ENCODE results near the gene AGBL1.
A peak's percentile ranks its signal among the peaks of the same experiment; 100 is the strongest.

The AGBL1 gene

DNA sequence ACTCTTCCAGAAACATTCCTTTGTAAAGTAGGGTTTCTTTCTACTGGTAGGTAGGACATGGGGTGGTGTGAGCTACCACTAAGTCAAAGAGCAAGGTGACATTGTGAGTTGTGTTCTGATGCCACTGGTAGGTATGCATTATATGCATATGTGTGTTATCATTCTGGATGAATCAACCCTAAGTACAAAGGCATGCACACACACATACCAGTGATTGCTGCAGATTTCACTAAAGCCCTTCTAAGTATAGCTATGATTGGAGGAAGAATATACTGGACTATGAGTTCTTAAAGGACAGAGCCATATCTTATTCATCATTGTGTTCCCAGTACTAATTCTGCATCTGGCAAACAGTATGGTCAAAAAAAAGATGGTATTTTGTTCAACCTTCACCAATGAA, 646.0 kb downstream of the AGBL1 start:
- no peak for DNase-seq (ENCODE audit: low read depth)

DNA sequence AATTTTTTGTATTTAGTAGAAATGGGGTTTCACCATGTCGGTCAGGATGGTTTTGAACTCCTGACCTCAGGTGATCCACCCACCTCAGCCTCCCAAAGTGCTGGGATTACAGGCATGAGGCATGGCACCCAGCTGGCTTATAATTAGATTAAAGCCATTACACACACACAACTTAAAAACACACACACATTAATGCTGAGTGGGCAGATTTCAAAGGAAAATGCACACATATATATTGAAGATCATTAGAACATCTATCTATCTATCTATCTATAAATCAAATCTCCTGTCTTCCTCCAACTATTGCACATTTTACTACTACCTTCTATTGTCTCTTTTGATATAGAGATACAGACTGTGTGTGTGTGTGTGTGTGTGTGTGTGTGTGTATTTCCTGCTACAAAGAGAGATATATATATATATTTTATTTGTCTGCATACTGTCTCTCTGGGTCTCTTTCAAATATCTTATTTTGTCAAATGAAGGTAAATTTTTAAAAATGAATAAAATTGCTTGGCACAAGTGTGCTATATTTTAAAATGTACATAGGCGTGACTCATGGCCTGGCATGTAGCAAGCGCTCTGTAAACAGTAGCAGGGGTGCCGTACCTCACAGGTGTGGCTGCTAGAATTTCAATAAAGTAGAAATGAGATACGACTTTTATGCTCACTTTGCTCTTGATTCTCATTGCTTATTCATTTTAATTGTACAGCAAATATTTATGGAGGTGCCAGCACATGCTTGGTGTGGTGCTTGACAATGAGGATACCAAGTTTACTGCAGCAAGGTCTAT, 655.8 kb downstream of the AGBL1 start:
- no peak for DNase-seq (ENCODE audit: low read depth)

DNA sequence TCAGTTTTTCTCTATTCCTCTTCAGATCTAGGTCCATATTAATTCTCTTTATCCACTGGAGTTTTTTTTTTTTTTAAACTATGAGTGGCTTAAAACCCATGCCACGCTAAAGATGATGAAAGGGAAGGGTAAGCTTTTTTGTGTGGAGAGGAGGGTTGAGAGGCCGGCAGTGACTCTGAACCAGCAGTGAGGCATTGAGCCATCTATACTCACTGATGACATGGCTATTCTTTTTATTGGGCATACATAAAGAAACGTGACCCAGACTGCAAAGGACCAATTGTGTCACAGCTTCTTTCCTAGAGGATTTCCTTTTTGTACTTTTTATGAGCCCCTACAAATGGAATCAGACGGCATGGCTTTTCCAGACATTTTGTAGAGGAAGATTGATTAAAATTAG, 662.2 kb downstream of the AGBL1 start:
- no peak for DNase-seq (ENCODE audit: low read depth)

DNA sequence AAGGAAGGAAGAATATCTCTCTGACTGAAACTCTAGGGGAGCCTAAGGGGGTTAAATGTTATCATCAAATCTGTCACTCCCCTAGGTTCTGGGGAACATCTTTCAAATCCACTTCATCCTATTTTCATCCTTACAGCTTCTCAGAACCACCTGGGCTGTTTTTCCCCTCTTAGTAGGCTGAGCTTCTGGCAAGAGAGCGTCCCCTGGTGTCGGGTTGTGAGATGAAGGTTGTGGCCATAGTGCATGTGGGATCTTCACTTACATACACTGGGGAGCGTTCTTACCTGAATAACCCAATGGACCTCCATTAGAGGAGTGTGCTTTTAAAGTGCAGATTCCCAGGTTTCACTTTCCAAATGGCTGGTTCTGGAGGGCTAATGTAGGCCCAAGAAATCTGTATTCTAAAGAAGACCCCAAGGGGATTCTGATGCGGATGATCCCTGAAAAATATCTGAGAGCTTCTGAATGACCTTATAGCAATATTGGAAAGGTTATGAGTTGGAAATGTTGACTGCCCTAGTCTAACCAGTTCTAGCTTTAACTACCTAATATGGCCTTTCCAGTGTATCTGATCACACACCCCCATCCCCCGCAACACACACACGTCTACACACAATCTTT, 663.7 kb downstream of the AGBL1 start:
- peak; percentile 61 for DNase-seq (ENCODE audit: low read depth)

DNA sequence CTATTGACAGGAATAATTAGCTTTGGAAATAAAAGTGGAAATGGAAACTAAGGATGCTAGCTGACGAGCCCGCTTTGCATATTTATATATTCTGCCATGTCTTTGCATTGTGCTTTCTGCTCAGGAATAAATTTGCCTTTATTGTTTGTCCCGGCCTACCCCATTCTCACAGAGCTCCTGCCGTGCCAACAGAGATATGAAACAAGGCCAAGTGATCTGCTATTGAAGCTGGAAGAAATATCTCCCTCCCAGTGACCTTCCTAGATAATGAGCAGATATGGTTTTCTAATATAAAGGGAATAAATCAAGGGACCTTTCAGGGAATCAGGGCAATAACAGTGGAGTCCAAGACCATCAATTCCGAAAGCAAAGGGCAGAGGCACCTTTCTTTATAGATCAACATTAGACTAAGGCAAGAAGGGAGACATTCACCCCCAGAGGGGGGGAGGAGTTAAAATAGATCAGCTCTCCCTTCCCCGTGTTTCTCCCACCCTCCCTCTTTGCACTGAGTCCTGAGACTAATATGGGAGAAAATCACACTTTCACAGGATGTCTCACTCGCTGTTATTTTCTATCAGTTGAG, 664.6 kb downstream of the AGBL1 start:
- no peak for DNase-seq (ENCODE audit: low read depth)

DNA sequence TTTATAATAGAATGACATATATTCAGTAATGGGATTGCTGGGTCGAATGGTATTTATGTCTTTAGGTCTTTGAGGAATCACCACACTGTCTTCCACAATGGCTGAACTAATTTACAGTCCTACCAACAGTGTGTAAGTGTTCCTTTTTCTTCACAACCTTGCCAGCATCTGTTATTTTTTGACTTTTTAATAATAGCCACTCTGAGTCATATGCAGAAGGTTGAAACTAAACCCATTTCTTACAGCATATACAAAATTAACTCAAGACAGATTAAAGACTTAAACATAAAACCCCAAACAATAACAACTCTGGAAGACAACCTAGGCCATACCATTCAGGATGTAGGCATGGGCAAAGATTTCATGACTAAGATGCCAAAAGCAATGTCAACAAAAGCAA, 671.4 kb downstream of the AGBL1 start:
- DNase-seq (ENCODE audit: low read depth) = no peak

DNA sequence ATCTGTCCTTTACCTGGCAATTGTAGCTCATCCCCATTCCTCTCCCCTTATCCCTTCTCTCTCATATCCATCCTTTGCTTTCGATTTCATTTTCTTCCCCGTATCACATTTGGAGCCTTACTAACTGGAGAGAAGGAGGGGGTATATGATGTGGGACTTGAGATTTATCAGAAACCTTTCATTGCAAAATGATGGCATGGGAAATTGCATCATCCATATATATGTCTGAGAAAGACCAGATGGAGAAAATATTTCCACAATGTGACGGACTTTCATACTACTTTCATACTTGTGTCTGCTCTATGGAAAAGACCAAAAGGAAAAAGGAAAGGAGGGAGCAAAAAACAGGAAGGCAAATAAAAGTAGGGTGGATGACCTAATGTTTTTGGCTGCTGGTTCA, 675.2 kb downstream of the AGBL1 start:
- no peak for DNase-seq (ENCODE audit: low read depth)

DNA sequence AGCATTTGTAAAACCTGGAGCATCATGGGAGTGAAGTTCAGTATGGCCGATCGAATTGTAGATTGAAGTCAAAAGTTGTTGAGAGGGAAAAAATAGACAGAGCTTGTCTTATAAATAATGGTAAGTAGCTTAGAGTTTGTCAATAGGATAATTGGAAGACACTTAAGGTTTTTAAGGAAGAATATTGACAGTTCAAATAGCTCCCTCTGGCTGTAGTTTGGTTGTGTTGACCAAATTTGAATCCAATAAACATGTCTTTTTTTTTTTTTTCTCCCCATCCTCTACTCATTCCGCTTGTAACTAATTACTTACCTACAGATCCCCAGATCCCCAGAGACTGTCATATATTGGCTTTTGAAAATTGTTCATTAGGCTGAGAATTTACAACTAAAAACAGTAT, 677.0 kb downstream of the AGBL1 start:
- DNase-seq (ENCODE audit: low read depth) = no peak

DNA sequence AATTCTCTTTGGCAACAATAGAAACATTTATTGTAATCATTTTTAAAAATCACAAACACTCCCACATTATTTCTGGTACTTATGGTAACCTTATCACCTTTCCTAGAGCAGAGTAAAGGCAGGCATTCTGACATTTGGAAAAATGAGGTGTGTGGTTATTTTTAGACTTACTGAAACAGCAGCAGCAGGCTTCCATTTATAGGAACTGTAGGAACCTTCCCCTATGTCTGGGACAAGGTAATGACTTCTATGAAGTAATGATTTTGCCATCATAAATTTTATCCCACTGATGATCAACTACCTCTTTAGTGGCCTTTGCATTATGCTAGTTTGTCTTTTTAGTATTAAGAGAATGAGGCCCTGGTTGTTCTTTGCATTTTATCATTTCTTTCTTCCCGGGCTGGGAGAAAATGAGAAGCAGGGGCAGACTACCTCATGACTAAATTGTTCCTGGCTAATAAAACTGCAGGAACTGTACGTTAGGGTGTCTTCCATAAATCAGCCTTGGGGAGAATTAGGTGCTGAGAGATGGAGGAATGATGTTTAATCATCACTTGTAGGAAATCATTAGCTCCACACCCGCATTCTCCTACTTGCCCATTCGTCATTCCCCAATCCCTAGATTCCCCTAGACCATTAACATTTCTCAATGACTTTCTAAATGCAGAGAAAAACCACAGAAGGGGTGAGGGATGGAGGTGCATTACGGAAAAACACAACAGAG, 680.3 kb downstream of the AGBL1 start:
- no peak for DNase-seq (ENCODE audit: low read depth)

DNA sequence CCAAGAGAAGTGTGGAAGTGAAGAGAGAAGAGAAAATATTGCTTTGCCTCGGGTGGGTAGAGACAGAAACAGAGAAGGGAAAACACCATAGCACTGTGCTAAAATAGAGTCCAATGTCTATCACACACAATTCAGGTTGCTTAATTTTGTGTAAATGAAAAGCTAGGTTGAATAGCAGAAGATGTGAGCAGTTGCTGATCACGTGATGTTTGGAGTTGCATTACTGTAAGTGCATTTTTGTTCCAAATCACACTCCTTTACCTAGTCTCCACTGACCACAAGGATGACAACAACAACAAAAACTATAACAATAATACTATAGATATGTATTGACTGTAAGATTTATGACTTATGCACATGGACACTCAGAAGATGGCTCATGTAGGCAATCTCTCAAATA, 683.2 kb downstream of the AGBL1 start:
- no peak for DNase-seq (ENCODE audit: low read depth)

DNA sequence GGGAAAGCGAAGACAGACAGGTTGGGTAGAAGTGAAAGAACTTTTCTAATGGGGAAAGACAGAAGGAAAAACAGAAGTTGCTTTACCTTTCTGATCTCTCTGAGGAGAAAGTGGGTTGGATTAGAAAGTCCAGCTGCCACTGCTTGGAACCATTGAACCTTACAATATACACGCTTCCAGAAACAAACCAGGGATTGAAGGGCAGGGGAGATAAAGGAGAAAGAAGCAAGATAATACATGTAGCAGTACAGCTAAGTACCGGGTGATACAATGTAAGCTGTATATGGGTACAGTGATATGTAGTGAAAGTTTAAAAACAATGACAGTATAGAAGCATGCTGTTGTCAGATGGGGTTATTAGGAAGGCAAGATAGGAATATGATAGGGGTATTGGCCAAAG, 684.4 kb downstream of the AGBL1 start:
- DNase-seq (ENCODE audit: low read depth) = no peak

DNA sequence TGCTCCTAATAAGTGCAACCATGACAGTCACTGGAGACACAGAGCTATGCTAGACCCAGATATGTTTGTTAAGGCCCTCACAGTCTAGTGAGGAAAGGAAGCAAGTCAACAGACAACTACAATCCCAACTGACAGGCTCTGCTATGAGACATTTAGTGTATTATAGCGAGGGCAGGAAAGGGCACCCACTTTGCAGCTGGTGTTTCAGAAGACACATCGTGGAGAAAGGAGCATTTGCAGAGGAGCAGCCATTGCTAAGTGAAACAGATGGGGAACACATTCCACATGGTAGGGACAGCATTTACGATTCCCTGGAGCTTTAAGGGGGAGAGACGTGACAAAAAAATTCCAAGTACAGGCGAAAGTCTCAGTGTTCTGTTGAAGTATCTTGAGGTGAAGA, 685.6 kb downstream of the AGBL1 start:
- DNase-seq (ENCODE audit: low read depth) = no peak

DNA sequence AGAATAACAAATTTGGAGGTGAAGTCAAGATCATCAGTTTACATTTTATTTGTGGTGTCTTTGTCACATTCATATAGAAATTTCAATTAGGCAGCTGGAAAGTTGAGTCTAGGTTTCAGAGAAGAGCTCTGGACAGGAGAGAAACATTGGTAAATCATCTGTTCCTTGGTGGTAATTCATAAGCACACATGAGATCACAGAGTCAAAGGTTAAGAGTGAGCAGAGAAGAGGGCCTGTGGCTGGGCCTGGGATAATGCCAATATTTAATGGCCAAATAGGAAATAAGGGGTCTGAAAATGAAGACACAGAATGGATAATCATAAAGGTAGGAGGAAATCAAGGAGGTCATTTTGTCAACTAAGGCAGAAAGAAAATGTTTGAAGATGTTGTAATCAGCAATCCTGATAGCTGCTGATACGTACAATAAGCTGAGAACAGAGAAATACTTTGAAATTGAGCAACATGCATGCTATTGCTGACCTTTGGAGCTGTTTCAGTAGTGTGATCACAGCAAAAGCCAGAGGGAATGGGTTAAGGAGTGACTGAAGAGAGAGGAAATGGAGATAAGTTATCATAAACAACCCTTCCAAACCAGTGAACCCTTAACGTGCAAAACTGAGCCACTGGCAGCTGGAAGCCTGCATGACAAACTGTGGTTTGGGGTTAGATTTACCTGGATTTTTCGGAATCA, 692.8 kb downstream of the AGBL1 start:
- DNase-seq (ENCODE audit: low read depth) = no peak

DNA sequence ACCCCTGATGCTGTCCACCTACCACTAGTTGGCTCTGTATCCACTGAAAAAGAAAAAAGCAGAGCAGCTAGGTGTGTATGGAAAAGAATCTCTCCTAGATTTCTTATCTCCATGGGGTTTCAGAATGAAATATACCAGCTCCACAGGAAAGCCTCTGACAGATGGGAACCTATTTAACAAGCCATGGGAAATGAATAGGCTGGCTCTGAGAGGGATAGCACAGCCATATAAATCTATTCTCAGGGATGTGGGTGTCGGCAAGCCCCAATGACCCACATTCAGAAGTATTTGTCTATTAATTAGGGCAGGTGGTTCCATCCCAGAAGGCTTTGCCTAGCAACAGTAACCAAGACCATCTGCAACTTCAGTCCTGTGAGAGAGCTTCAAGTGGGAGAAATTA, 694.1 kb downstream of the AGBL1 start:
- DNase-seq (ENCODE audit: low read depth) = no peak

DNA sequence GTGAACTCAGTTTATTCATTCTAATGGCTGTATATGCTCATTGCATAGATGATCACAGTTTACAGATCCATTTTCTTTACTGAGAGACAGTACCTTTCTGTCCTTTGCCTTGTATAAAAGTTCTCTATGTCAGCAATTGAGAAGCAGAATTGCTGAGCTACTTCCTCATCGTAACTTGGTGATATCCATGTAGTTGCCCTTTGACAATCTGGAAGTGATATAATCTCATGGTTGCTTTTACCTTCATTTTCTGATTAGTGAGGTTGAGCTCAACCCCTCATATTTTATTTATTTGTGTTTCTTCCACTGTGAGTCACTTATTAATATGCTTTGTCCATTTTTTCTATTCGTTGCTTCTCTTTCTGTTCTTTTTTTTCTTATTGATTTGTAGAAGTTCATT, 696.5 kb downstream of the AGBL1 start:
- no peak for DNase-seq (ENCODE audit: low read depth)

DNA sequence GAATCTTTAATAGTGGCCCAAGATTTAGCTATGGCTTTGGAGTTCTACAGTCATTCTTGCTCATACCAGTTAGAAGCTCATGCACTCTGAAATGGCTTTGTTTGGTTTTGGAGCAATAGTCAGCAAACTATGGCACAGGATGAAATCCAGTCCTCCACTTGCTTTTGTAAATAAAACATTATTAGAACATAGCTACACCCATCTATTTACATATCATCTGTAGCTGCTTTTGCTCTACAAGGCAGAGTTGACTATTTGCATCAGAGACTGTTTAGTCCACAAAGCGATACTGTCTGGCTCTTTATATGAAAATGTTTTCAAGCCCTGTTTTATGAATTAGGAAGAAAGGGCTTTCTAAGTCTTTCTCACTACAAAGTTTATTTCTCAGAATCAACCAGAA, 716.9 kb downstream of the AGBL1 start:
- DNase-seq (ENCODE audit: low read depth) = no peak

DNA sequence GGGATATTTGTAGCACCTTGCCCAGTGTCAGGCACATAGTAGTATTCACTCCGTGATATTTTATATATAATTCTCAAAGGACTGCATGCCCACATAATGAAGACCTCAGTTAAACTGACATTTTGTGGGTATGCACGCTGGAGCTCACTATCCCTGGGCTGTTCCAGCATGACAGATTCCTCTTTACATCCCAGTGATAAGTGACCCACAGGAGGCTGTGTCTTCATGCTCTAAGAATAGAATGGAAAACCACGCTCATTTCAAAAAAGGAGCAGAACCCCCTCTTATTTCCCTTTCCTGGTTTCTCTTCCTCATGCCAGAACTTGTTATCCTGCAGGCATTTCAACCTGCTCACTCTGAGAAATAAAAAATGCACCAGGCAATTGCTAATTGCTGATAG, 717.5 kb downstream of the AGBL1 start:
- no peak for DNase-seq (ENCODE audit: low read depth)

DNA sequence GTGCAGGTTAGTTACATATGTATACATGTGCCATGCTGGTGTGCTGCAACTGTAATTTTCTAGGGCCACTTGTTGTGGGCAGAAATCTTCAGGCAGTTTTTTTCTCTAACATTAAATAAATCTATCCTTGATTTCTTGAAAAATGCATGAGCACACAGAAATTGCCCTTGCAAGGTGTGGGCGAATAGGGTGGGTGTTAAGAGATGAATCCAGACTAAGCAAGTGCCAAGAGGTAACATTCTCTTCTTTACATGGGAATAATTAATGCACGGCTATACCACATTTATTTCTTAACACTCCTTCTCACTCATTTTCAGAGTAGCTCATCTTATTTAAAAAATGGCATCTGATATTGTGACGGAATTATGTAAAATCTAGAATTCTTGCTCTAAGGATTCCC, 719.6 kb downstream of the AGBL1 start:
- DNase-seq (ENCODE audit: low read depth) = no peak

DNA sequence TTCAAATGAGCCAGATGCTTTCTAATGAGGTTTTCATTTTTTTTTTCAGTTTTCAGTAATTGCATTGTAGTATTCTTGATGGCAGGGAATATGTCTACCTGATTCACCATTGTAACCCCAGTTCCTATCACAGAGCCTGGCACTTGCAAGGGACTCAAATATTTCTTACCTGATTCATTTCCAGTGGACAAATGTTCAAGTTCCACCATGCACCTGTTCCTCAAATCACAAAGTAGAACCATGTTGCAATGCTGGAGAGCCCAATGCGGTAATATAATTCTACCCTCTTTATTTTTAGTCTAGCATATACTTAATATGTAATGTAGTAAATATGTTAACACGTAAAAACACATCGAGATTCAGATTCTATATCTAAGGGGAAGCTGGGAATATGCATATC, 722.6 kb downstream of the AGBL1 start:
- DNase-seq (ENCODE audit: low read depth) = no peak

DNA sequence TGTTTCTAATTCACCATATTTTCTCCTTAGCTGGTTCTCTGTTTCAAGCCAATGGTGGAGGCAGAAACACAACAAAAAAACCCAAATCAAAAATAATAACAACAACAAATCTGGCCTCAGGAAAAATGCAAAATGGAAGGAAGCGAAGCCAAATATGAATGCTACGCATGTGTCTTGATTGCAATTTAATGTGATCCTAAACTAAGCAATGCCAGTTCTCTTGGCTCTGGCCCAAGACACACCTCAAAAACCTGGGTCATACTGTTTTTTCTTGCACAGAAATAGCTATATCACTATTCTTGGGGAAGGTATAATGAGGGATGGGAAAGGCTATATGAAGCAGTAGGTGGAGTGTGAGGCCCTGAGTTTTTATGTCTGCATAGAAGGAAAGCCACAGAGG, 724.7 kb downstream of the AGBL1 start:
- no peak for DNase-seq (ENCODE audit: low read depth)

DNA sequence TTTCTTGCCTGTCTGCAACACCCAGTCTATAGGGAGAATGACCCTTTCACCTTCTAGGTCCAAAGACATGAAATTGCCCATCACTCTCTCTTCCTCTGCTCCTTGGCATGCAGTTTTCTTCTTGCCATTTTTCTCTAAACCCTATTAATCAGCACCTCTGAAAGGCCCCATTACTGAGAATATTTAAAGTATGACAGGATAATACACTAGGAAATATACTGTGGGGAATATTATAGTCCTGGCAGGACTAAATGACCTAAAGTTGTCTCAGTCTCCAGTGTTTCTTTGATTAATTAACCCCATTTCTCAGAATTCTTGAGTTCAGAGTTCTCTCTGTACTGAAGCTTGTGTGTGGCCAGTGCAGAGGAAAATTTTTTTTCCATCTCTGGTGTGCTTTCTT, 730.7 kb downstream of the AGBL1 start:
- no peak for DNase-seq (ENCODE audit: low read depth)

DNA sequence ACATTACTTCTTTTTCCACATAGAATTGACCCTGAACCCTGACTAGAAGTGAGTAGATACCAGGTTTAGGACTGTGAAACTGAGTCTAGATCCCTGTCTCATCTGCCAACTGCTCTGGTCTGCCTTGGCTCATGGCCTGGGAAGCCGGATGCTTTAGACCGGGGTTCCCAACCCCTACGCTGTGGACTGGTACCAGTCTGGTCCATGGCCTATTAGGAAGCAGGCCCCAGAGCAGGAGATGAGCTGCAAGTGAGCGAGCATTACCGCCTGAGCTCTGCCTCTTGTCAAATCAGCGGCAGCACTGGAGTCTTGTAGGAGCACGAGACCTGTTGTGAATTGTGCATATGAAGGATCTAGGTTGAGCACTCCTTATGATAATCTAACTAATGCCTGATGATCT, 734.2 kb downstream of the AGBL1 start:
- DNase-seq (ENCODE audit: low read depth) = no peak
